GM18499 (cell line): Measurements from ENCODE around the gene CACNB2.

Experiments
- ATAC-seq: cut with Tn5 transposase; IDR thresholded peaks from one replicate; pipeline ENCODE4 v1.9.1; 2021; ENCODE audit warnings: moderate number of reproducible peaks; ENCODE audit not compliant: insufficient read depth, unreplicated experiment

CACNB2 gene

GRCh38 chr10:18479502-18479901 is 339.3 kb downstream of the CACNB2 start:
- no peak for ATAC-seq

- ATAC-seq, result no peak
Observed at GRCh38 chr10:18483516-18484186, 343.4 kb downstream of the CACNB2 start.

- no peak for ATAC-seq
Observed at GRCh38 chr10:18486438-18486837, 346.2 kb downstream of the CACNB2 start.

GRCh38 chr10:18490755-18491154 is 350.5 kb downstream of the CACNB2 start:
- no peak for ATAC-seq

DNA sequence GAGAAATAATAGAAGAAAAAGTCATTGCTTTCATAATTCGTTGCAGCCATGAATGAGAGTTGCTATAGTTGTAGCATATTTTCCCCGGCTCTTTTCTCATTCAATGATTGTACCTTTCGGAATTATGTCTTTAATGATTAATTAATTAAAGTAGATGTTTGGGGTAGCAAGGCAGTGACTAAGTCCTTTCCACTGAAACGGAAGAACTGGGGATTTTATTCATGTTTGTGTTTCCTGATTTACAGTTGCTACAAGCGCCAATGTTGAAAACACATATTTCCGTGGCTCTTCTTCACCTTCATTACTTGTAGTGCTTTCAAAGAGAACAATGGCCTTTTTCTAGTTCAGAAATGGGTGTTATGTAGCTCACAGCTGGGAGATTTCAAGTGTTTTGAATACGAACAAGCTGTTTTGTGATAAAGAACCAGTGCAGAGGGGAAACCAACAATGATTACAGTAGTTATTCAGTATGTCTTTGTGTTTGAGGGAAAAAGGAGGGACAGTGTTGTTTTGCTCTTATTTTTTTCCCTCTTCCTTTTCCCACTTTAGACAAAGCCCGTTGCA is 357.7 kb downstream of the CACNB2 start:
- ATAC-seq, result no peak

DNA sequence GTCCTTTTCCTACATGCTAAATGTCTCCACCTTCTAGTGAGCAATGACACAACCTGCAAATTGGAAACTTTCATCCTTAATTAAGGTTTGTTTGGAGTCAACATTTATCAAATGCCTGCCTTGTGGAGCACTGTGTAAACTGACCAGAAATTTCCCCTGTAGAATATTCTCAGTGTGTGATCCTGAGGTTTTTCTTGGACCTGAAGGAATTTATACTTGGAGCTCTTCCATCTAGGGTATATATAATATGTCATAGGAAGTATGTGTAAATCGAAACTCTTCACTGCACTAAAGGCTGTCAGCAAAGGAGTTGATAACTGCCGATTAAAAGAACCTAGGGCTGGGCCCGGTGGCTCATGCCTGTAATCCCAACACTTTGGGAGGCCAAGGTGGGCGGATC is 358.8 kb downstream of the CACNB2 start:
- no peak for ATAC-seq

- ATAC-seq, result no peak
Observed at GRCh38 chr10:18500576-18500975, 360.4 kb downstream of the CACNB2 start.

- no peak for ATAC-seq
Observed at GRCh38 chr10:18501198-18501597, 361.0 kb downstream of the CACNB2 start.

GRCh38 chr10:18501629-18502028 is 361.4 kb downstream of the CACNB2 start:
- ATAC-seq, result no peak

GRCh38 chr10:18504161-18504560 is 363.9 kb downstream of the CACNB2 start:
- no peak for ATAC-seq

DNA sequence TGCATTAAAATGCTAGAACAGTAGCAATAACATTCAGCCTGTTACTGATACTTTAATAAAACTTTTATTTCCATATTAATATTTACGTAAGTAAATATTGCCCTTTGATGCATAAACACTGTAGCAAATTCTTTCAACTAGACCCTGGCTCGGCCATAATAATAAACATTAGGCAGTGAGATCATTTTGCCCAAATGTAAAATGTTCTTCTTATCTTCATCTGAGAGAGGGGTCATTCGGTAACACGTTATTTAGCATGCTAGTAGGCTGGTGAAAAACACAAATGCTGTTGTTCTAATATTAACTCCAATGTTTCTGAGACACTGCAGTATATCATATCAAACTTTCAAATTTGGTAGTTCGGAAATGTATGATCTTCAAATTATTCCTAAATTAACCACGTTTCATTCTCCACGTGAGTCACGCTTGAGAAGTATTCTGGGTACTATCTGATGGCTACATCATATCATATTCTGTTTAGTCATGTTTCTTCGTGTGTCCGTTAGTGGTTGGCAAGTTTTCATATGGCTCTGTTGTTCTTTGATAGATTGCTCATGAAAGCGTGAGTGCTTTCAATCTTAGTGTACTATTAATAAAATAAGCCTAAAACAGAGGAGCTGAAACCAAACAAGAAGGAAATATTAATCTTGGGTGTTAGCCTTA is 365.4 kb downstream of the CACNB2 start:
- no peak for ATAC-seq

DNA sequence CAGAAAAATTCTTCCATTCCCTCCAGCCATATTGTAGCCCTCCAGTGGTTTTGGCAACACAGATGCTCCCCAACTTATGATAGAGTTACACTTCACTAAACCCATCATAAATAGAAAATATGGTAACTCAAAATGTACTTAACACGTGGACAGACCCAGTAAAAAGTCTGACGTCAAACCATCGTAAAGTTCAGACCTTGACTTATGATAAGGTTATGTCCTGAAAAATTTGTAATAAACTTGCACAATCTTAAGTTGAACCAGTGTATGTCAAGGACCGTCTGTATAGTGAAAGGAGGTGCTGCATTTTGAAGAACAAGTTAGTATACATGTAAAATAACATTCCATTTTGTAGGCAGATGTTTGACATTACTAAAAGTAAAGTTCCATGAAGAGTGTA is 368.4 kb downstream of the CACNB2 start:
- ATAC-seq, result no peak

- ATAC-seq, result no peak
Observed at GRCh38 chr10:18514537-18514936, 374.3 kb downstream of the CACNB2 start.

- no peak for ATAC-seq
Observed at GRCh38 chr10:18516851-18517250, 376.6 kb downstream of the CACNB2 start.

GRCh38 chr10:18523025-18523424 is 382.8 kb downstream of the CACNB2 start:
- ATAC-seq, result no peak

DNA sequence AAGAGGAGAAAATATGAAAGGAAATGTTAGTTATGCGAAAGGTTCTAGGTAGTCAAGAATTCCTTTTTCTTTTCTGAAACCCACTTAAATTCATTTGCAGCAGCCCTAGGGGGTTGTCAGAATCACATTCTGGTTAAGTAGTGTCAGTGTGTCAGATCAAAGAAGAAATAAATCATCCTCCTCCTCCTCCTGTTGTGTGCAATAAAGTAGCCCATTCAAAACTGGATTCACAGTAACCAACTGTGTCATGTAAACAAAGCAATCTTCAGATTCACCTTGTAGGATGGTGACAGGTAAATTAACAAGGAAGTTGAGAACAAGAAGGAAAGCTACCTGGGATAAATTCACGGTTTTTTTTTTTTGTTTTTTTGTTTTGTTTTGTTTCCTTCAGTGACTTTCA is 383.6 kb downstream of the CACNB2 start:
- ATAC-seq, result no peak

- ATAC-seq, result no peak
Observed at GRCh38 chr10:18527687-18528086, 387.5 kb downstream of the CACNB2 start.

DNA sequence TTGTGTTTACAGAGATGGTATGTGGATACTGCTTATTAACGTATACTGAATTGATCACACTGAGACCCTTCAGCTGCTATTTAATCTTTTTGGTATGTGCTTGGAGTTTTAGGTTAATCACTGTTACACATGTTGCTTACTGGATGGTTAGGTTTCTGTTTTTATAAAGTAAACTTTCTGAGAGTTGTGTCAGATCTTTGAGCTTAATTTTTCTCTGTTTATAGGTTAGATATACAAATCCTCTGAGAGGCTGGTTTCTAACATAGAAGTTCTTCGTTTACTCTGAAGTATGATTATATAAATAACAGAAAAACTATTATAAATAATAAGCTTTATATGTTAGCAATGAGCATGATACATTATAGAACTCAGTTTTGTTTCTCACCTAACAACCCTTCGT is 388.1 kb downstream of the CACNB2 start:
- no peak for ATAC-seq

DNA sequence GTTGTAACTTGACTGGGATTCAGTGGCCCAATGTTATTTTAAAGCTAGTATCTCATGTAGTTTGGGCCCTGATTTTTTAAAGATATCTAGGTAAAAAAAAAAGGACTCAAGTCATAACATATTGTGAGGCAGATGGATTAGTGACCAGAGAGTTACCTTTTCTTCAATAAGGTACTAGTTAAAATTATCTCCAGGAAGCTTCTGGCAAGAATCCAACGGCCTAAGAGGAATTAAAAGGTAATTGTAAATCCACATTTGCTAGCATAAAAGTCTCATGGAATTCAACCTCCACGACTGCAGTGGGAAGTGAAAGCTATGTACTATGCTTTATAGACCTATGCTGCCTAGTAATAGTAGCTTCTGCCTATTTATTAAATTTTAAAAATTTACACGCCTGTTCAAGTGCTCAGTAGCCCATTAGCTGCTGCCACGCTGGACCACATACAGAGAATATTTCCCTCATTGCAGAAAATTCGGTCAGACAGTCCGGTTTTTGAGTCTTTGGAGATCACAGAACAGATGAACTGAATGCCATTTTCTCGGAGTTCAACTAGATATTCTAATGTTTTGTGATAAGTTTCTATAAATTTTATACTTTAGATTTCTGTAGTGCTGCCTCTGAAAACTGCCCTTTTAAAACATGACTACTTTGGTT is 392.8 kb downstream of the CACNB2 start:
- no peak for ATAC-seq

- ATAC-seq, result no peak
Observed at GRCh38 chr10:18533896-18534295, 393.7 kb downstream of the CACNB2 start.

GRCh38 chr10:18539335-18539734 is 399.1 kb downstream of the CACNB2 start:
- ATAC-seq, result no peak
